Pancreas (tissue), 10 donors: ENCODE data around the gene NIP7. TPM values are rescaled to one million over a fixed set of nuclear protein-coding genes. Genes with fewer than 3 reads are reported as not detected.

ENCODE experiments used
- ATAC-seq, 4 donors: fragments of 200-7000 bp; cut with Tn5 transposase; one replicate each; pipeline versions ENCODE4 v1.8.0 to v1.9.1; 2020; ENCODE audit warnings: mild to moderate bottlenecking in 4 of 4, moderate library complexity in 4 of 4
- DNase-seq, 6 donors: peaks; one replicate each; pipeline ENCODE4 v3.0.0-alpha.2; 2020
- FAIRE-seq: peaks from 2 replicates; lab custom pipeline; 2012; peaks lifted over from hg19 to GRCh38; lab: Jason Lieb, UNC
- H3K27ac ChIP-seq, 4 donors: fragments of 200-600 bp; sonication (generic); 1 replicate in 3 of 4; 2 replicates in 1 of 4; pipeline versions ENCODE4 v1.5.0 to v1.8.0; 2020
- H3K27me3 ChIP-seq, 4 donors: fragments of 200-600 bp; one replicate each; pipeline ENCODE4 v1.8.0; 2021
- H3K36me3 ChIP-seq, 3 donors: fragments of 200-600 bp; sonication (generic) in 1 of 3; one replicate each; pipeline versions ENCODE4 v1.5.0 to v1.8.0; 2020 to 2021
- H3K4me1 ChIP-seq, 3 donors: fragments of 200-600 bp; one replicate each; pipeline ENCODE4 v1.8.0; 2021
- H3K4me3 ChIP-seq, 4 donors: fragments of 200-600 bp; sonication (generic) in 2 of 4; one replicate each; pipeline versions ENCODE4 v1.5.0 to v1.8.0; 2020 to 2021
- H3K9me3 ChIP-seq, 4 donors: fragments of 200-600 bp; one replicate each; pipeline ENCODE4 v1.8.0; 2021
- WGBS, 2 donors: extraction: QIAGEN DNeasy Blood & Tissue Kit; methylation state at CpG; one replicate each; pipeline ENCODE4 v1.1.7; 2013; 5-methylcytosine and 5-hydroxymethylcytosine counted together
- intact Hi-C, 3 donors: fragments of 100-400 bp; cut with DNase I; formaldehyde crosslinking; loops; one replicate each; pipeline versions ENCODE4 v1.11.1 to v1.14.2; 2022
- polyA plus RNA-seq, 2 donors: library from polyadenylated mRNA; stranded (reverse); fragments of 200-250 nt; gene quantifications; one replicate each; pipeline ENCODE4 v1.2.3, GENCODE V29; 2013
- total RNA-seq, 6 donors: library from RNA; stranded (reverse); fragmentation: NEBNext Ultra II Directional in 4 of 6; extraction: Animal tissue kit (Norgen Biotek cat#: 25700) in 4 of 6; gene quantifications; one replicate each; pipeline versions ENCODE4 v1.2.1 to v1.2.4, GENCODE V29; 2021 to 2023
- TF ChIP-seq, protein P1 (sequence below), 4 donors: fragments of 200-600 bp; sonication (generic) in 3 of 4; IDR thresholded peaks; one replicate each; pipeline versions ENCODE4 v1.5.0 to v1.8.0; 2021; ENCODE audit warnings: antibody characterized with exemption in 4 of 4
- donor health status: healthy with polysubstance abuse.
- donor health status: DM: no; HTN: no; CAD: no; lungs with moderate emphysema.
- donor health status: DM: no; HTN: no; CAD: no.
- donor health status: control.
- donor health status: control.
- donor health status: Bipolar disorder and iron deficiency.
- donor health status: DM: yes; HTN: yes; CAD: no.
- donor health status: DM: no; HTN: no; CAD: no.
- donor health status: DM: no; HTN: no; CAD: no.
- donor health status: DM: yes; HTN: yes; CAD: no.

NIP7 gene
- total and polyA plus RNA-seq, 8 donors: 4.7 to 9.4 (median 7.1) TPM

DNA sequence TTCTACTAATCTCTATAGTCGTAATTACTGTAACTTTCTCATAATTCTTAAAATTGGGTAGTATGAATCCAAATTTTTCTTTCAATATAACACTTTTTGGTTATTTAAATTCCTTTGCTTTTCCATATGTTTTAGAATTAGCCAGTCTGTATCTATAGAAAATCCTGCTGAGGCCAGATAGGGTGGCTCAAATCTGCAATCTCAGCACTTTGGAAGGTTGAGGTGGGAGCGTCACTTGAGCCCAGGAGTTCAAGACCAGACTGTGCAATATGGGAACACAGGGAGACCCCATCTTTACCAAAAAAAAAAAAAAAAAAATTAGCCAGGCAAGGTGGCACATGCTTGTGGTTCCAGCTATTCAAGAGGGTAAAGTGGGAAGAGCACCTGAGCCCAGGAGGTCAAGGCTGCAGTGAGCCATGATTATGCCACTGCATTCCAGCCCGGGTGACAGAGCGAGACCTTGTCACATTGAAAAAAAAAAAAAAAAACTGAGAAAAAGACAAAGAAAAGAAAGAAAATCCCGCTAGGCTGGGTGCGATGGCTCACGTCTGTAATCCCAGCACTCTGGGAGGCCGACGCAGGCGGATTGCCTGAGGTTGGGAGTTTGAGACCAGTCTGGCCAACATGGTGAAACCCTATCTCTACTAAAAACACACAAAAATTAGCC is 37.0 kb downstream of the NIP7 start:
- H3K4me1 ChIP-seq: no peaks in the 10 kb centered on the region
- no peaks in the 10 kb centered on the region for H3K9me3 ChIP-seq
- H3K4me3 ChIP-seq: no peak overlapping the region
- WGBS, 2 donors: 95 to 97% methylated on average over 10 of the region's 10 CpGs
- ATAC-seq (no peak), DNase-seq (no peak), FAIRE-seq (no peak)
- TF ChIP-seq, protein P1, sequence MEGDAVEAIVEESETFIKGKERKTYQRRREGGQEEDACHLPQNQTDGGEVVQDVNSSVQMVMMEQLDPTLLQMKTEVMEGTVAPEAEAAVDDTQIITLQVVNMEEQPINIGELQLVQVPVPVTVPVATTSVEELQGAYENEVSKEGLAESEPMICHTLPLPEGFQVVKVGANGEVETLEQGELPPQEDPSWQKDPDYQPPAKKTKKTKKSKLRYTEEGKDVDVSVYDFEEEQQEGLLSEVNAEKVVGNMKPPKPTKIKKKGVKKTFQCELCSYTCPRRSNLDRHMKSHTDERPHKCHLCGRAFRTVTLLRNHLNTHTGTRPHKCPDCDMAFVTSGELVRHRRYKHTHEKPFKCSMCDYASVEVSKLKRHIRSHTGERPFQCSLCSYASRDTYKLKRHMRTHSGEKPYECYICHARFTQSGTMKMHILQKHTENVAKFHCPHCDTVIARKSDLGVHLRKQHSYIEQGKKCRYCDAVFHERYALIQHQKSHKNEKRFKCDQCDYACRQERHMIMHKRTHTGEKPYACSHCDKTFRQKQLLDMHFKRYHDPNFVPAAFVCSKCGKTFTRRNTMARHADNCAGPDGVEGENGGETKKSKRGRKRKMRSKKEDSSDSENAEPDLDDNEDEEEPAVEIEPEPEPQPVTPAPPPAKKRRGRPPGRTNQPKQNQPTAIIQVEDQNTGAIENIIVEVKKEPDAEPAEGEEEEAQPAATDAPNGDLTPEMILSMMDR (IDR thresholded peaks at IDR 0.05): no peak
- intact Hi-C loops: no loop called here
- no peaks in the 10 kb centered on the region for H3K27me3 ChIP-seq
- peaks cover 0 to under 1% (median 0%) of the 10 kb centered on the region in 3 donors for H3K36me3 ChIP-seq
- no peak overlapping the region for H3K27ac ChIP-seq

DNA sequence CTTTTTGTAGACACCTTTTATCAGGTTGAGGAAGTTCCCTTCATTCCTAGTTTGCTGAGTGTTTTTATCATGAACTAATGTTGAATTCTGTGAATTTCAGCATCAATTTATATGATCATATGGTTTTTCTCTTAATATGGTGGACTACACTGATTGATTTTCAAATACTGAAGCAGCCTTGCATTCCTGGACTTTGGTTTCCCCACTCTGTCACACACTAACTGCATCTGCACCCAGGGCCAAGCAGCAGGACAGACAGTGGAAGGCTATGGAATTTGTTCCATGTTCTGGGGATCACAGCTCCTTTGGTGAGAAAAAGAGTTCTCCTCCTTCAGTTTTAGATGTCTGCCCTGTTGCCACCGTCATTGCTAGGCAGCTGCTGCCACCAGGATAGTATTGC is 38.5 kb downstream of the NIP7 start:
- Histone ChIP-seq H3K9me3 (no peaks in the 10 kb centered on the region), H3K36me3 (peaks cover 0 to under 1% (median 0%) of the 10 kb centered on the region in 3 donors), H3K27ac (no peak overlapping the region), H3K27me3 (no peaks in the 10 kb centered on the region), H3K4me3 (no peak overlapping the region), H3K4me1 (no peaks in the 10 kb centered on the region)
- FAIRE-seq (no peak), ATAC-seq (no peak), DNase-seq (no peak)
- intact Hi-C loops: no loop called here
- TF ChIP-seq, protein P1 (IDR thresholded peaks at IDR 0.05): no peak
- 92 to 94% methylated on average over 1 of the region's 1 CpG for WGBS, 2 donors

DNA sequence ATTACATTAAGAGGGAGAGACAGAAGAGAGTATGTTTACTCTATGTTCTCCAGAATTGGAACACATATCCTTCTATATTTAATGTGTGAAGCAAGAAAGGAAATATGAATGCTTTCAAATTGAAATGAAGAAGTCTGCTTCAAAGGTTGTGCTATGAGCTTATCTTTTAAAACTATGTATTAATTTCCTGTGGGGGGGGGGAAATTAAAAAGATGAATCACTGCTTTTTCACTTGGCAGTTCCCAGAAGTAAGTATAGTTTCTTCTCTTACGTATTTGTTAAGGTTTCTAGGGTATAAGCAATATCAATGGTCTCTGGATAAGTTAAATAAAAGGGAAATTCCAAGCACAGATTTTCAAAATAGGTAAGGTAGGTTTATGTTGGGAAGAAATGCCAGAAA is 39.2 kb downstream of the NIP7 start:
- Histone ChIP-seq H3K4me1 (peaks cover 0 to under 1% (median 0%) of the 10 kb centered on the region in 3 donors), H3K4me3 (no peak overlapping the region), H3K27me3 (no peaks in the 10 kb centered on the region), H3K9me3 (no peaks in the 10 kb centered on the region), H3K36me3 (peaks cover 0 to 6% (median 0%) of the 10 kb centered on the region in 3 donors), H3K27ac (no peak overlapping the region)
- intact Hi-C loops: no loop called here
- 81 to 92% methylated on average over 1 of the region's 1 CpG for WGBS, 2 donors
- FAIRE-seq: no peak
- no peak for ATAC-seq
- no peak for DNase-seq
- TF ChIP-seq, protein P1 (IDR thresholded peaks at IDR 0.05): no peak

DNA sequence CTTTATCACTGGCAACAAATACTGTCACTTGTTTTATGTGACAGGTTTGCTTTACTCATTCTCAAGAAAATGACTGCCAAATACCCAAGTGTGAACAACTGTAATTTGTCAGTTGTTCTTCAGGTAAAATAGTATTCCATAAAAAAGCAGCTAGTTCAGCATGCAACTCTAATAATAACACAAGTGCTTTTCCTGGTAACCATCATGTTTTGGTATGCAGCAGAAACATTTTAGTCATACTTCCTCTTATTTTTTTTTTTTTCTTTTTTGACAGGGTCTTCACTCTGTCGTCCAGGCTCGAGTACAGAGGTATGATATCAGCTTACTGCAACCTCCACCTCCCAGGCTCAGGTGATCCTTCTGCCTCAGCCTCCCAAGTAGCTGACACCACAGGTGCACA is 41.7 kb downstream of the NIP7 start:
- ATAC-seq (no peak), DNase-seq (no peak), FAIRE-seq (no peak)
- 71 to 74% methylated on average over 2 of the region's 2 CpGs for WGBS, 2 donors
- H3K4me1 ChIP-seq: peaks cover 5 to 13% (median 6%) of the 10 kb centered on the region in 3 donors
- H3K4me3 ChIP-seq: no peak overlapping the region
- H3K9me3 ChIP-seq: no peaks in the 10 kb centered on the region
- H3K27me3 ChIP-seq: no peaks in the 10 kb centered on the region
- TF ChIP-seq, protein P1 (IDR thresholded peaks at IDR 0.05): no peak
- peaks cover 0 to 6% (median 0%) of the 10 kb centered on the region in 3 donors for H3K36me3 ChIP-seq
- intact Hi-C loops: no loop called here
- no peak overlapping the region for H3K27ac ChIP-seq

DNA sequence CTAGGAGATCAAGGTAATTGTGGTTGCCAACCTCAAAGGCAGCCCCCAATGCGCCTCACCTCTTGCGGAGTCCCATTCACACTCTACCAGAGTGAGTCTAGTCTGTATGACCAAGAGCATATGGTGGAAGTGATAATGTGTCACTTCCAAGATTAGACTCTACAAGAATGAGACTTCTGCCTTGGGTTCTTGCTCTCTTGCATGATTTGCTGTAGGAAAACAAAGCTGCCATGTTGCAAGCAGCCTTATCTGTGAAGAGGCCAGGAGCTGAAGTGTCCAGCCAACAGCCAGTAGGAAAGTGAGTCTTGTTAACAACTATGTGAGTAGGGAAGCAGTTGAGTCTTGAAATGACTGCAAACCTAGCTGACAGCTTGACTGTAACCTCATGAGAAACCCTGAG is 42.8 kb downstream of the NIP7 start:
- no peak for ATAC-seq
- Histone ChIP-seq H3K4me1 (peaks cover 5 to 16% (median 6%) of the 10 kb centered on the region in 3 donors), H3K27me3 (no peaks in the 10 kb centered on the region), H3K9me3 (no peaks in the 10 kb centered on the region), H3K4me3 (no peak overlapping the region), H3K27ac (no peak overlapping the region), H3K36me3 (peaks cover 0 to 6% (median 0%) of the 10 kb centered on the region in 3 donors)
- DNase-seq: no peak
- WGBS, 2 donors: 98% methylated on average over 2 of the region's 2 CpGs
- TF ChIP-seq, protein P1 (IDR thresholded peaks at IDR 0.05): no peak
- intact Hi-C loops: no loop called here
- no peak for FAIRE-seq
